GM21619 (cell line): ENCODE results near the gene JMJD4.
"Not testable (repeated sequence)": the region's sequence is repeated elsewhere in the genome, so short reads cannot be mapped to it uniquely, and the experiment has no call there.

Experiments
- ATAC-seq: cut with Tn5 transposase; IDR thresholded peaks from one replicate; pipeline ENCODE4 v1.9.1; 2021; ENCODE audit not compliant: unreplicated experiment

Gene JMJD4

DNA sequence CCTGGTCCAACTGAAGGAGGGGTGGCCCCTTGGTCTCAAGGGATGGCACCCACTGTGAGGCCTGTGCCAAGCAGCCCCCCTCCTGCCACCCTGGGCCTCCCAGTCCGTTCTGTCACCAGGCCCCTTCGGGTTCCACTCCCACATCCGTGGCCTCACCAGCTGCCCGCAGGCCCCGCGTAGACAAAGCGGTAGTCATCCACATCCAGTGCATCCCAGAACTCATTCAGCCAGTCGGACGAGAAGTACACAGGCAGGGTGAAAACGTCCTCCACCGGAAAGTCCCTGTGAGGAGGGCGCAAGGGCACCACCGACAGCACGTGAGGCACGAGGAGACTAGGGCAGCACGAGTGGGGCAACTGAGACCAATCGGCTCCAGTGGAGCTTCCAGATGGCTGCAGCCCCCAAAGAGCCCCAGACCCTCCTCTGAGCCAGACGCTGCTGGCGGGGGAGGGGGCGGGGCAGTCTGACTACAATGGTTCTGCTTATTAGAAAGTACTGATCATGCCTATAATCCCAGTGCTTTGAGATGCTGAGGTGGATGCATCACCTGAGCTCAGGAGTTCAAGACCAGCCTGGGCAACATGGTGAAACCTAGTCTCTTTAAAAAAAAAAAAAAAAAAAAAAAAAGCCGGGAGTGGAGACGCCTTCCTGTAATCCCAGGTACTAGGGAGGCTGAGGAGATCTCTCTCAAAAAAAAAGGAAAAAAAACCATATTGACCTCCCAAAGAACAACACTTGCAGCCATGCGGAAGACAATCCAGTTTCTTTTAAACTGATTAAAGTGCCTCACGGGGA is 1.2 kb downstream of the JMJD4 start:
- ATAC-seq = no peak

DNA sequence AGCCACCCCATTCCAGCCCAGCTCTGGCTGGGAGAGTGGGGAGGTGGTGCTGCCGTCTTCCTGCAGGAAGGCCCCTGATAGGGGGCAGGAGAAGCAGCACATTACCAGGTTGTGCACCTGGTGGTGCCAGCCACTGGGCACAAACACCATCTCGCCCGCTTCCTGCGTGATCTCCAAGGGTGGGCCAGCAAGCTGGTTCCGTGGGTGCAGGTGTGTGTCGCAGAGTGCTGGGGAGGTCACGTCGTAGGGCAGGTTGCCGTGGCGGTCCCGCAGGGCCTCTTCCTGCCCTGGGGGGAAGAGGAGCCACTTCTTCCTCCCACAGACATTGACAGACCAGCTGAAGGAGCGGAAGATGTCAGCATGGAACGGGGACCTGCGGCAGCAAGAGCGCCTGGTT is 1.8 kb downstream of the JMJD4 start:
- no peak for ATAC-seq

- no peak for ATAC-seq
Measured at GRCh38 chr1:227732586-227733308, 2.4 kb downstream of the JMJD4 start.

GRCh38 chr1:227731696-227732585 is 3.2 kb downstream of the JMJD4 start:
- no peak for ATAC-seq

- no peak for ATAC-seq
Measured at GRCh38 chr1:227731241-227731677, 3.8 kb downstream of the JMJD4 start.

- ATAC-seq = no peak
Measured at GRCh38 chr1:227730630-227731151, 4.4 kb downstream of the JMJD4 start.

DNA sequence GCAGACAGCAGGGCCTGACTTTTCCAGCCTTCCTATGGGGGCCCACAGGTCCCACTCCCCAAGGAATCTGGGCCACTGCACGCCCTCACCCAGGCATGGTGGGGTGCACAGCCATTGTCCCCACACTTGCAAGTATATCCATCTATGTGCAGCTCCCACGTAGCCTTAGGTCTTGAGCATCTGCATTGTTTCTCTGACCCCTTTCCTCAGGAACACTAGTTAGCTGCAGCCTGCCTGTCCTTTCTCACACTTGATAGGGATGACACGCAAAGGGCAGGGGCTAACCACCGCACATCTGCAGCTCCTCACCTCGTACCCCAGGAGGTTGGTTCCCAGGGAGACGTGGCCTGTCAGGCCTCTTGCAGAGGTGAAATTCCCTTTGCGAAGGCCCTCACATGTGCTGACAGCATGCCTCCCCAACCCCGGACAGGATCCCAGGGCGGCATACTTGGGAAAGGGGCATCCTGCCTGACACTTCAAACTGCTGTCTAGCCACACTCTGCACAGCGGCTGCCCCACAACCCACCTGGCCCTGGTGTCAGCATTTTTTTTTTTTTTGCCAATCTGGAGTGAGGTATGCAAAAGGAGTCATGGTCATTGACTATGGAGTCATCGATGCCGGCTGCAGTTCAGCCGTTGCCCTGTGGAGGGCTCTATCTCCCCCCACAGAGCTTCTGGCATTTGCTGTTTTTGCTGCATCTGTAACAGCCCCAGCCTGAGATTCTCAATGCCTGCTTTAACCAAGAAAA is 5.0 kb downstream of the JMJD4 start:
- ATAC-seq = no peak

GRCh38 chr1:227729144-227729880 is 5.8 kb downstream of the JMJD4 start:
- ATAC-seq = no peak

- ATAC-seq = peak; percentile 3
Measured at GRCh38 chr1:227728892-227729143, 6.3 kb downstream of the JMJD4 start.

- peak; percentile 44 for ATAC-seq
Measured at GRCh38 chr1:227728059-227728891, 6.8 kb downstream of the JMJD4 start.

DNA sequence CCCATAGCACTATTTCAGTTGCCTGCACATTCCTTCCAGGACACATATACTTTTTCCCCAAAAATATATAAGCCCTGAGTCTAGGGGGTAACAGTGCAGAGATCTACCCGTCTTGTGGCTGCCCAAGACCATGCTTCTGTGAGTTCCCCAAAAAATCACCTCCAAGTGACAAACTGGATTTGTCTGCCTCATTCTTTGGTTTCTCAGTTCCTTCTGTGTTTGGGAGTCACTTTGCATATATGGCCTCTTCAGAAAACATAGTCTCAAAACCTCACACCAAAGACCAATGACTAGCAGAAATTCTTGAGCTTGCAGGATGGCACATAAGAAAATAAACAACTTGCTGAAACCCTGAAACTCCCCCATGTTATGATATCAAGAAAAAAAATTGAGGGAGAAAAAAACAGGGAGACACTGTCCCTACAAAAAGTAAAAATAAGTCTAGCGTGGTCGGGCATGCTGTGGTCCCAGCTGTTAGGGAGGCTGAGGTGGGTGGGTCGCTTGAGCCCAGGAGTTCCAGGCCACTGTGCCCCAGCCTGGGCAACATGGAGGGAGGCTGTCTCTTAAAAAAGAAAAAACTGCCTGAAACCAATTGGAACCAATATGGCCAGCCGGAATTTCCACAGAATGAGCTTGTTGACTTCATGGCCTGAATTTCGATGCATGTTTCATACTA is 8.0 kb downstream of the JMJD4 start:
- no peak for ATAC-seq

- no peak for ATAC-seq
Measured at GRCh38 chr1:227726318-227726717, 8.8 kb downstream of the JMJD4 start.

GRCh38 chr1:227725046-227725445 is 10.1 kb downstream of the JMJD4 start:
- ATAC-seq = no peak

DNA sequence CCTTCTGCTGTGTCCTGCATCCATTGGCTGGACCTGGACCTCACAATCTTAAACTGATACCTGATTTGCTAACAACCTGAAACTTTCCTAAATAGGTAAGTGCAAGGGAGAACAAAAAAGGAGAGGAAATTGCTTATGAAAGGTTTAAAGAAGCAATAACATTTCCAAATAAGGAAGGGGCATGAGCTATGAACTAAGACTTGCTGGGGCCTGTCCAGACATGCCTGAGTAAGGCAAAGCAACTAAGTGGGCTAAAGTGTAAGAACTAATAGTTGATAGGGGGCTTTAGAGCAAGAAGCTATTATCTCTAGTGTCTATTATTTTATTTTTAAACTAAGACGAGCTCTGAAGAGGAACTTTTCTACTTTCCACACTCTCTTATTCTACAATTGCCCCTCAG is 11.6 kb downstream of the JMJD4 start:
- ATAC-seq = no peak

GRCh38 chr1:227718932-227719331 is 16.2 kb downstream of the JMJD4 start:
- ATAC-seq = no peak

DNA sequence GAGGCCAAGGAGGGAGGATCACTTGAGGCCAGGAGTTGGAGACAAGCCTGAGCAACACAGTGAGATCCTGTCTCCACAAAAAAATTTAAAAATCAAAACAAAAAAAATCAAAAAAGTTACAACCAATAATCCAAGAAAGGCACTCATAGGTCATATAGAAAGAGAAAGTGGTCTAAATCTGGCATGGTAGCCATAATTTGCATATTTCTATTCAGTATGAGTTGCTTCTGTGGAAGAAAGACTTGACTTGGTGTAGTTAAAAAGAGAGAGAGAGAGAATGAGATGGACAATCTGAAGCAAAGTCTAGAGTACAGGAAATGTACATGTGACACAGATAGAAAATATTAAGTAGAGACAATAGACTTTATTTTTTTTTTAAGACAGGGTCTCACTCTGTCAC is 22.5 kb downstream of the JMJD4 start:
- ATAC-seq = peak; percentile 48

GRCh38 chr1:227710474-227710873 is 24.6 kb downstream of the JMJD4 start:
- not testable (repeated sequence) for ATAC-seq

DNA sequence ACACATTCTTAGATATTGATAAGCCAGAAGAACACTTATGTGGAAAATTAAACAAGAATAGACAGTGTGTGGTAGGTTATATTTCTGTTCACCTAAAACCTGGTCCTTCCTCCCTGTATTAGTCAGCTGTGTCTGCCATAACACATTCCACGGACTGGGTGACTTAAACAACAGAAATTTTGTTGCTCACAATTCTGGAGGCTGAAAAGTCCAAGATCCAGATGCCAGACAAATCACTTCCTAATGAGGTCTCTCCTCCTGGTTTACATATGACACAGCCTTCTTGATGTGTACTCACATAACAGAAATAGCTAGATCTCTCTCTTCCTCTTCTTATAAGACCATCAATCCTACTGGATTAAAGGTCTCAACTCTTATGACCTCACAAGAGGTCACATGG is 25.7 kb downstream of the JMJD4 start:
- no peak for ATAC-seq

- no peak for ATAC-seq
Measured at GRCh38 chr1:227707846-227708245, 27.3 kb downstream of the JMJD4 start.
